Ovary (tissue), 3 donors: ENCODE measurements around the gene MAGI1.

Source experiments
- CTCF ChIP-seq, 3 donors: fragments of 450-650 bp in 2 of 3; fragments of 200-600 bp in 1 of 3; IDR thresholded peaks; one replicate each; pipeline versions ENCODE4 v1.5.1 to v1.8.0; 2016 to 2022; ENCODE audit warnings: antibody characterized with exemption in 3 of 3, mild to moderate bottlenecking in 1 of 3
- EP300 ChIP-seq: sonication (generic); formaldehyde crosslinking; IDR thresholded peaks from one replicate; pipeline ENCODE4 v1.6.1; 2017; ENCODE audit warnings: antibody characterized with exemption
- POLR2A ChIP-seq: fragments of 450-650 bp; IDR thresholded peaks from one replicate; pipeline ENCODE4 v1.6.1; 2017; ENCODE audit warnings: antibody characterized with exemption, mild to moderate bottlenecking, moderate library complexity
- donor health status: DM: no; HTN: no; CAD: no.

- TF ChIP-seq CTCF (IDR thresholded peaks at IDR 0.05): no peak
- TF ChIP-seq POLR2A: no peak
- no peak for TF ChIP-seq EP300
Measured at GRCh38 chr3:65439641-65440284, 599.0 kb downstream of the MAGI1 start.
